ENCODE measurements around the gene SLC2A8. TPM values are rescaled to one million over a fixed set of nuclear protein-coding genes. Genes with fewer than 3 reads are reported as not detected.

Gene SLC2A8
- total RNA-seq, 1 experiment from 2014 or later, result 37.4 TPM

GRCh38 chr9:127361561-127361960, 35.4 kb upstream of the SLC2A8 start (continued):
- TF ChIP-seq RELA (CRISPR knock-in tag; IDR thresholded peaks at IDR 0.05; ENCODE audit: borderline replicate concordance) (no peak), AR (CRISPR knock-in tag; IDR thresholded peaks at IDR 0.05) (no peak), USF1 (CRISPR knock-in tag; IDR thresholded peaks at IDR 0.05) (no peak), MYBL2 (CRISPR knock-in tag; IDR thresholded peaks at IDR 0.05) (no peak), NR1H2 (CRISPR knock-in tag; IDR thresholded peaks at IDR 0.05) (no peak), ZNF425 (CRISPR knock-in tag; conservative IDR thresholded peaks at IDR 0.05) (no peak), ZNF423 (CRISPR knock-in tag; IDR thresholded peaks at IDR 0.05) (no peak), HMGA2 (CRISPR knock-in tag; IDR thresholded peaks at IDR 0.05) (no peak), NR3C1 (CRISPR knock-in tag; conservative IDR thresholded peaks at IDR 0.05; ENCODE audit: low read depth) (no peak), OVOL2 (CRISPR knock-in tag; IDR thresholded peaks at IDR 0.05; ENCODE audit: borderline replicate concordance) (no peak), USF2 (CRISPR knock-in tag; IDR thresholded peaks at IDR 0.05) (no peak), NR2C2 (CRISPR knock-in tag; IDR thresholded peaks at IDR 0.05) (no peak)

GRCh38 chr9:127362829-127363228, 34.1 kb upstream of the SLC2A8 start:
- H3K27me3 Mint-ChIP-seq (ENCODE audit: low read depth), result no peaks in the 10 kb centered on the region
- peak overlapping the region; percentile 58; the same call in 1 of the 2 replicates for H3K27ac Mint-ChIP-seq
- no peaks in the 10 kb centered on the region for H3K4me1 Mint-ChIP-seq
- ChIA-PET CTCF (interaction anchor here (1.3 kb wide), 1 partner anchor 34 kb away, joined by 3 read pairs; the partner anchor contains the start of gene SLC2A8), POLR2A (interaction anchor here (0.5 kb wide), 1 partner anchor 66 kb away, joined by 7 read pairs; no protein-coding TSS in a partner anchor)
- H3K4me3 Mint-ChIP-seq, result no peak overlapping the region
- DNase-seq (ENCODE audit: low spot score) (no peak), ATAC-seq (no peak)
- TF ChIP-seq ZNF671 (CRISPR knock-in tag; IDR thresholded peaks at IDR 0.05), result no peak
- H3K9me3 Mint-ChIP-seq, result no peaks in the 10 kb centered on the region
- H3K36me3 Mint-ChIP-seq, result no peaks in the 10 kb centered on the region

- no peaks in the 10 kb centered on the region for H3K27me3 Mint-ChIP-seq (ENCODE audit: low read depth)
- DNase-seq (ENCODE audit: low spot score), result no peak
- H3K4me3 Mint-ChIP-seq, result no peak overlapping the region
- no peaks in the 10 kb centered on the region for H3K9me3 Mint-ChIP-seq
- H3K27ac Mint-ChIP-seq, result no peak overlapping the region
- CTCF ChIA-PET, result interaction anchor here (0.7 to 1.0 kb wide), 2 partner anchors 44 to 197 kb away, joined by 3 to 4 read pairs; no protein-coding TSS in a partner anchor
- peaks cover 14% of the 10 kb centered on the region for H3K4me1 Mint-ChIP-seq
- H3K36me3 Mint-ChIP-seq, result no peaks in the 10 kb centered on the region
- ATAC-seq, result no peak
- POLR2A ChIA-PET, result no interaction called here
- TF ChIP-seq SMAD3 (CRISPR knock-in tag; IDR thresholded peaks at IDR 0.05; ENCODE audit: borderline replicate concordance), result no peak
- no peak for TF ChIP-seq NR1H2 (CRISPR knock-in tag; IDR thresholded peaks at IDR 0.05)
- no peak for TF ChIP-seq ZNF281 (CRISPR knock-in tag; IDR thresholded peaks at IDR 0.05)
- no peak for TF ChIP-seq PRDM15 (CRISPR knock-in tag; IDR thresholded peaks at IDR 0.05)
- TF ChIP-seq IRF1 (CRISPR knock-in tag; IDR thresholded peaks at IDR 0.05), result no peak
These were observed 31.5 kb upstream of the SLC2A8 start for GRCh38 chr9:127365461-127365860.

Data from WTC11 (cell line).